Uterus (tissue), 2 donors: Measurements from ENCODE around the gene CELA2A.

Experiments
- CTCF ChIP-seq, 4 experiments: fragments of 200-600 bp in 2 of 4; fragments of 450-650 bp in 2 of 4; sonication (generic) in 2 of 4; IDR thresholded peaks; one replicate each; pipeline ENCODE4 v1.5.1; 2016 to 2019; ENCODE audit warnings: antibody characterized with exemption in 4 of 4, mild to moderate bottlenecking in 2 of 4, moderate library complexity in 1 of 4
- POLR2A ChIP-seq, 2 donors: fragments of 450-650 bp; IDR thresholded peaks; one replicate each; pipeline ENCODE4 v1.6.1; 2016; ENCODE audit warnings: antibody characterized with exemption in 2 of 2, mild to moderate bottlenecking in 1 of 2, moderate library complexity in 1 of 2

GRCh38 chr1:15506831-15507230 is 50.3 kb downstream of the CELA2A start:
- no peak for TF ChIP-seq CTCF (IDR thresholded peaks at IDR 0.05)
- no peak for TF ChIP-seq POLR2A (IDR thresholded peaks at IDR 0.05)
